Pancreas (tissue), 10 donors: ENCODE measurements around the gene RUNX1. TPM values are rescaled to one million over a fixed set of nuclear protein-coding genes. Genes with fewer than 3 reads are reported as not detected.
"Not testable (repeated sequence)": the region's sequence is repeated elsewhere in the genome, so short reads cannot be mapped to it uniquely, and the experiment has no call there.

Experiments used
- ATAC-seq, 4 donors: fragments of 200-7000 bp; cut with Tn5 transposase; one replicate each; pipeline versions ENCODE4 v1.8.0 to v1.9.1; 2020; ENCODE audit warnings: mild to moderate bottlenecking in 4 of 4, moderate library complexity in 4 of 4
- DNase-seq, 6 donors: peaks; one replicate each; pipeline ENCODE4 v3.0.0-alpha.2; 2020
- FAIRE-seq: peaks from 2 replicates; lab custom pipeline; 2012; peaks lifted over from hg19 to GRCh38; lab: Jason Lieb, UNC
- H3K27ac ChIP-seq, 4 donors: fragments of 200-600 bp; sonication (generic); 1 replicate in 3 of 4; 2 replicates in 1 of 4; pipeline versions ENCODE4 v1.5.0 to v1.8.0; 2020
- H3K27me3 ChIP-seq, 4 donors: fragments of 200-600 bp; one replicate each; pipeline ENCODE4 v1.8.0; 2021
- H3K36me3 ChIP-seq, 3 donors: fragments of 200-600 bp; sonication (generic) in 1 of 3; one replicate each; pipeline versions ENCODE4 v1.5.0 to v1.8.0; 2020 to 2021
- H3K4me1 ChIP-seq, 3 donors: fragments of 200-600 bp; one replicate each; pipeline ENCODE4 v1.8.0; 2021
- H3K4me3 ChIP-seq, 4 donors: fragments of 200-600 bp; sonication (generic) in 2 of 4; one replicate each; pipeline versions ENCODE4 v1.5.0 to v1.8.0; 2020 to 2021
- H3K9me3 ChIP-seq, 4 donors: fragments of 200-600 bp; one replicate each; pipeline ENCODE4 v1.8.0; 2021
- CTCF ChIP-seq, 4 donors: fragments of 200-600 bp; sonication (generic) in 3 of 4; IDR thresholded peaks; one replicate each; pipeline versions ENCODE4 v1.5.0 to v1.8.0; 2021; ENCODE audit warnings: antibody characterized with exemption in 4 of 4
- WGBS, 2 donors: extraction: QIAGEN DNeasy Blood & Tissue Kit; methylation state at CpG; one replicate each; pipeline ENCODE4 v1.1.7; 2013; 5-methylcytosine and 5-hydroxymethylcytosine counted together
- intact Hi-C, 3 donors: fragments of 100-400 bp; cut with DNase I; formaldehyde crosslinking; loops; one replicate each; pipeline versions ENCODE4 v1.11.1 to v1.14.2; 2022
- polyA plus RNA-seq, 2 donors: library from polyadenylated mRNA; stranded (reverse); fragments of 200-250 nt; gene quantifications; one replicate each; pipeline ENCODE4 v1.2.3, GENCODE V29; 2013
- total RNA-seq, 6 donors: library from RNA; stranded (reverse); fragmentation: NEBNext Ultra II Directional in 4 of 6; extraction: Animal tissue kit (Norgen Biotek cat#: 25700) in 4 of 6; gene quantifications; one replicate each; pipeline versions ENCODE4 v1.2.1 to v1.2.4, GENCODE V29; 2021 to 2023
- donor health status: healthy with polysubstance abuse.
- donor health status: DM: no; HTN: no; CAD: no; lungs with moderate emphysema.
- donor health status: DM: no; HTN: no; CAD: no.
- donor health status: control.
- donor health status: control.
- donor health status: Bipolar disorder and iron deficiency.
- donor health status: DM: yes; HTN: yes; CAD: no.
- donor health status: DM: no; HTN: no; CAD: no.
- donor health status: DM: no; HTN: no; CAD: no.
- donor health status: DM: yes; HTN: yes; CAD: no.

RUNX1 gene
- total and polyA plus RNA-seq, 8 donors = 2.1 to 38.2 (median 4.5) TPM

DNA sequence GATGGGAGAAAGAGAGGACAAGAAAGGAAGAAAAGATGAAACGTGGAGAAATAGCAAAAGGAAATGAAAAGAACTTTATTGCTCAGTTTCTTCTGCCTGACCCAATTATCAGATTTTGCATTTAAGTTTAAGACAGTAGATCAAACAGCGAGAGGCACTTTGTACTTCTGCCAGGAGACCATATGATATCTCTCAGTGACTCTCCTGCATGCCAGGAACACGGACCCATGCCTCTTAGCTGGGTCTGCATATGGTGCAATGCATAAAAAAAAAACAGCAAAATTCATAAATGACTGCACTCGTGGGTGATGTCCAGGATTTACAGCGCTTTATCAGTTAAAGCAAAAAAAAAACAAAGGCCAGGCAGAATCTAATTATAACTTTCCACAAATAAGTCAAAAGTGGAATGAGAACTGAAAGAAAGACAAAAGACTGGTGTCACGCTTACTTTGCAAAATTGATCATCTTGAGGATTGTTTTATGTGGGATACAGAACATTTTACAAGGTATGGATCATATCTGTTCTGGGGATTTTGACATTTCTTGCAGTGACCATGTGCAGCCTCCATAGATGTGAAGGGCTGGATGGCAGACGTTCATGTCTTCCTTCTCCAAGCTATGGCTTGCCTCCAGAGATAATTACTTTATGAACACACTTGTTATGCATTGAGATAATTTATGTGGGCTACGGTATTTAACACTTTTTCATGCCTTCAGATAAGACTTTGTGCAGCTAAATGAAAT lies 79.5 kb downstream of the RUNX1 start:
- ATAC-seq (no peak), FAIRE-seq (no peak), DNase-seq (no peak)
- Histone ChIP-seq H3K4me1 (no peaks in the 10 kb centered on the region), H3K27ac (no peak overlapping the region), H3K27me3 (no peaks in the 10 kb centered on the region), H3K9me3 (no peaks in the 10 kb centered on the region), H3K4me3 (no peak overlapping the region), H3K36me3 (no peaks in the 10 kb centered on the region)
- TF ChIP-seq CTCF (IDR thresholded peaks at IDR 0.05) = no peak
- intact Hi-C loops = no loop called here
- WGBS, 2 donors = 52 to 60% methylated on average over 8 of the region's 8 CpGs

GRCh38 chr21:34968414-34969333 lies 80.4 kb downstream of the RUNX1 start:
- ATAC-seq (no peak), DNase-seq (no peak), FAIRE-seq (no peak)
- Histone ChIP-seq H3K27ac (no peak overlapping the region), H3K9me3 (no peaks in the 10 kb centered on the region), H3K4me3 (no peak overlapping the region), H3K4me1 (no peaks in the 10 kb centered on the region), H3K36me3 (no peaks in the 10 kb centered on the region), H3K27me3 (no peaks in the 10 kb centered on the region)
- WGBS, 2 donors = 70 to 72% methylated on average over 13 of the region's 13 CpGs
- intact Hi-C loops = no loop called here
- no peak for TF ChIP-seq CTCF (IDR thresholded peaks at IDR 0.05)

DNA sequence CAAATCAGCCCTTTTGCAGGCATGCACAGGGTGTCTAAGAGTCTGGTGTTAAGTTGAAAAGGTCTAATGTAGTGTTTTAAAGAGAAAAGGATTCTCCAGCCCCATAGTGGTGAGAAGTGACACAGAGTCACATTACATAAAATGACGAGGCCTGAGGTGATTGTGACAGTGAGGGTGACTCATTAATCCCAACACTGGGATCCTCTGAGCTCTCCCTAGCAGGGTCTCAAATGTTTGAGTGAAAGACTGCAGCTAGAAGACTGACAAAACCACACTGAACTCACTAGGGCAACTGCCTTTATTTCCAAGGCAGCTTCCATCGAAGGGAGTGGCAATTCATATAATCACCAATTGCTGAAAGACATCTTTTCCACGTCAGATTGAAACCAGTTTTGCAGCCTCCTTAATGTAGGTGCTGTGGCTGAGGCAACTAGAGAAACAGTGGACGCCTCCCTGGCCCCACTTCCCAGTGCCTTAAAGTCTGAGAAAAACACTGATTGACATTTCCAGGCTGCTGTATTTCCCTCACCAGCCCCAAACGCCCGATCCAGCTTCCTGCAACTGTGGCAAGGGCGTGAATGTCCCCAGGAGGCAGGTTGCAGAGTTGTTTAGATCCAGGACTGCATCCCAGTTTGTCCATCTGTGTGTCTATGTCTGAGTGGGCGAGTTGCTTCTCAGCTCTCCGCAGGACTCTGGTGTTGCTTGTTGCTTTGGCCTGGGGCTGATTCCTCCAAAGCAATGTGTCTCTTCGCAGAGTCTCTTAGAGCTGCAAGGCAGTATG lies 81.4 kb downstream of the RUNX1 start:
- Histone ChIP-seq H3K9me3 (no peaks in the 10 kb centered on the region), H3K4me3 (no peak overlapping the region), H3K27me3 (no peaks in the 10 kb centered on the region), H3K4me1 (no peaks in the 10 kb centered on the region), H3K27ac (no peak overlapping the region), H3K36me3 (no peaks in the 10 kb centered on the region)
- WGBS, 2 donors = 61 to 72% methylated on average over 10 of the region's 10 CpGs
- ATAC-seq (no peak), FAIRE-seq (no peak), DNase-seq (no peak)
- TF ChIP-seq CTCF (IDR thresholded peaks at IDR 0.05) = no peak
- intact Hi-C loops = no loop called here

- H3K27ac ChIP-seq, intact Hi-C loops, H3K36me3 ChIP-seq, DNase-seq, H3K4me1 ChIP-seq, H3K4me3 ChIP-seq, FAIRE-seq, H3K27me3 ChIP-seq, ATAC-seq, H3K9me3 ChIP-seq: not testable (repeated sequence)
- 85 to 89% methylated on average over 11 of the region's 11 CpGs for WGBS, 2 donors
Observed at GRCh38 chr21:34966881-34967280, 82.2 kb downstream of the RUNX1 start.
